ENCODE results near the gene TMEM169.

TMEM169 gene

DNA sequence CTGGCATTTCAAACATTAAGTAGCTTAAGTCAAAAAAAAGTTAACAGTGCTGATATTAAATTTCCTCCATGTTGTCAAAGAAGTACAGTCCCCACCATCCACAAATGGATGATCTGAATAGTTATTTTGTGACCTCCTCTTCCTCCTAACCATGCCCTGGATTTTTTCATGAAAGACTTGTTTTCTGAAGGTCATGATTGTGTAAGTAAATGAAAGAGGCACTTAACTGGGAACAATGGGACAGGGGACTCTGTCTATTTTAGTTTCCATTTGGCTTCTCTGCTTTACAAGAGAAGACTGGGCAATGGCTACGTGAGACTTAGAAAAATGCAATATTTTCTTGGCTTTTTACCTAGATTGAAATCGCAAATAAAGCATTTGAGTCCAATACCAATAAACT lies 32.3 kb upstream of the TMEM169 start (continued):
- TF ChIP-seq, protein P1, sequence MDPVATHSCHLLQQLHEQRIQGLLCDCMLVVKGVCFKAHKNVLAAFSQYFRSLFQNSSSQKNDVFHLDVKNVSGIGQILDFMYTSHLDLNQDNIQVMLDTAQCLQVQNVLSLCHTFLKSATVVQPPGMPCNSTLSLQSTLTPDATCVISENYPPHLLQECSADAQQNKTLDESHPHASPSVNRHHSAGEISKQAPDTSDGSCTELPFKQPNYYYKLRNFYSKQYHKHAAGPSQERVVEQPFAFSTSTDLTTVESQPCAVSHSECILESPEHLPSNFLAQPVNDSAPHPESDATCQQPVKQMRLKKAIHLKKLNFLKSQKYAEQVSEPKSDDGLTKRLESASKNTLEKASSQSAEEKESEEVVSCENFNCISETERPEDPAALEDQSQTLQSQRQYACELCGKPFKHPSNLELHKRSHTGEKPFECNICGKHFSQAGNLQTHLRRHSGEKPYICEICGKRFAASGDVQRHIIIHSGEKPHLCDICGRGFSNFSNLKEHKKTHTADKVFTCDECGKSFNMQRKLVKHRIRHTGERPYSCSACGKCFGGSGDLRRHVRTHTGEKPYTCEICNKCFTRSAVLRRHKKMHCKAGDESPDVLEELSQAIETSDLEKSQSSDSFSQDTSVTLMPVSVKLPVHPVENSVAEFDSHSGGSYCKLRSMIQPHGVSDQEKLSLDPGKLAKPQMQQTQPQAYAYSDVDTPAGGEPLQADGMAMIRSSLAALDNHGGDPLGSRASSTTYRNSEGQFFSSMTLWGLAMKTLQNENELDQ (tag by site-specific recombination; IDR thresholded peaks at IDR 0.05; ENCODE audit: low read depth) = no peak
- no peak for TF ChIP-seq OVOL3 (tag by site-specific recombination; IDR thresholded peaks at IDR 0.05)
- no peak for TF ChIP-seq PRDM1 (tag by site-specific recombination; IDR thresholded peaks at IDR 0.05)
- no peak for TF ChIP-seq YY2 (tag by site-specific recombination; IDR thresholded peaks at IDR 0.05)
- TF ChIP-seq ZNF488 (tag by site-specific recombination; IDR thresholded peaks at IDR 0.05) = no peak
- no peak for TF ChIP-seq MYNN (tag by site-specific recombination; IDR thresholded peaks at IDR 0.05; ENCODE audit: borderline replicate concordance)
- no peak for TF ChIP-seq ZNF138 (tag by site-specific recombination; IDR thresholded peaks at IDR 0.05; ENCODE audit: borderline replicate concordance)
- no peak for TF ChIP-seq ZFP69B (tag by site-specific recombination; IDR thresholded peaks at IDR 0.05)
- TF ChIP-seq ZFHX2 (tag by site-specific recombination; conservative IDR thresholded peaks at IDR 0.05) = no peak

DNA sequence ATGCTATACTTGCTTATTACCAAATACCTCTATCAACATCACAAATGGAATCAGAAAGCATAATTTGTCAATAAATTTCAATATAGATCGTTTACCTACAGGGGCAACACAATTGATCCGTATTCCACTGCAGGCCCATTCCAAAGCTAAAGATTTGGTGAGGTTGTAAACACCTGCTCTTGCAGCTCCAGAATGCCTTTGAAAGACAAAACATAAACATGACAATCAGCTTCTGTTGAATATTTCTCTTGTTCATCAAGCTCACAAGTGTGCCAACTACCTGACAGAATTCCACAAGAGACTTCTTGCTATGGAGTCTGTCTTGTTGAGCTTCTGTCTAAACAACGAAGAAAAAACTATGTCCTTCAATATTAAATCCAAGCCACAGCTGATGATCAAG lies 30.4 kb upstream of the TMEM169 start:
- ChIA-PET POLR2A (interaction anchor here (0.6 kb wide), 1 partner anchor 68 kb away, joined by 3 read pairs; no protein-coding TSS in a partner anchor), CTCF (interaction anchor here (0.8 kb wide), 1 partner anchor 18 kb away, joined by 5 read pairs; no protein-coding TSS in a partner anchor)
- TF ChIP-seq ZNF704 (tag by site-specific recombination; IDR thresholded peaks at IDR 0.05) = no peak
- no peak for TF ChIP-seq ZNF514 (tag by site-specific recombination; IDR thresholded peaks at IDR 0.05)
- no peak for TF ChIP-seq ZBTB8A (tag by site-specific recombination; IDR thresholded peaks at IDR 0.05)
- TF ChIP-seq, protein P2, sequence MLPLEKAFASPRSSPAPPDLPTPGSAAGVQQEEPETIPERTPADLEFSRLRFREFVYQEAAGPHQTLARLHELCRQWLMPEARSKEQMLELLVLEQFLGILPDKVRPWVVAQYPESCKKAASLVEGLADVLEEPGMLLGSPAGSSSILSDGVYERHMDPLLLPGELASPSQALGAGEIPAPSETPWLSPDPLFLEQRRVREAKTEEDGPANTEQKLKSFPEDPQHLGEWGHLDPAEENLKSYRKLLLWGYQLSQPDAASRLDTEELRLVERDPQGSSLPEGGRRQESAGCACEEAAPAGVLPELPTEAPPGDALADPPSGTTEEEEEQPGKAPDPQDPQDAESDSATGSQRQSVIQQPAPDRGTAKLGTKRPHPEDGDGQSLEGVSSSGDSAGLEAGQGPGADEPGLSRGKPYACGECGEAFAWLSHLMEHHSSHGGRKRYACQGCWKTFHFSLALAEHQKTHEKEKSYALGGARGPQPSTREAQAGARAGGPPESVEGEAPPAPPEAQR (tag by site-specific recombination; IDR thresholded peaks at IDR 0.05) = no peak
- no peak for TF ChIP-seq ZBTB26 (tag by site-specific recombination; optimal IDR thresholded peaks at IDR 0.05)
- TF ChIP-seq ZNF274 (IDR thresholded peaks at IDR 0.05; ENCODE audit: low read length) = no peak
- TF ChIP-seq ZNF274 (tag by site-specific recombination; IDR thresholded peaks at IDR 0.05; ENCODE audit: borderline replicate concordance) = no peak
- Histone ChIP-seq H3K36me3 (ENCODE audit: control insufficient read depth in 2 of 2, insufficient read depth in 1 of 2, low read length in 2 of 2) (peaks cover 26 to 29% of the 10 kb centered on the region in 2 experiments), H3K4me3 (ENCODE audit: low read depth, low read length) (no peak overlapping the region), H3K4me1 (ENCODE audit: control insufficient read depth, insufficient read depth, low read length) (no peaks in the 10 kb centered on the region), H3K9me3 (ENCODE audit: control insufficient read depth, insufficient read depth, low read depth, low read length) (no peaks in the 10 kb centered on the region), H3K27ac (ENCODE audit: extremely low read depth, low read depth, low read length) (no peak overlapping the region)

- Histone ChIP-seq H3K9me3 (ENCODE audit: control insufficient read depth, insufficient read depth, low read depth, low read length) (no peaks in the 10 kb centered on the region), H3K4me1 (ENCODE audit: control insufficient read depth, insufficient read depth, low read length) (no peaks in the 10 kb centered on the region), H3K27ac (ENCODE audit: extremely low read depth, low read depth, low read length) (no peak overlapping the region), H3K4me3 (ENCODE audit: low read depth, low read length) (no peak overlapping the region), H3K36me3 (ENCODE audit: control insufficient read depth in 2 of 2, insufficient read depth in 1 of 2, low read length in 2 of 2) (peaks cover 21 to 25% of the 10 kb centered on the region in 2 experiments)
- POLR2A ChIA-PET = no interaction called here
- TF ChIP-seq, protein P3, sequence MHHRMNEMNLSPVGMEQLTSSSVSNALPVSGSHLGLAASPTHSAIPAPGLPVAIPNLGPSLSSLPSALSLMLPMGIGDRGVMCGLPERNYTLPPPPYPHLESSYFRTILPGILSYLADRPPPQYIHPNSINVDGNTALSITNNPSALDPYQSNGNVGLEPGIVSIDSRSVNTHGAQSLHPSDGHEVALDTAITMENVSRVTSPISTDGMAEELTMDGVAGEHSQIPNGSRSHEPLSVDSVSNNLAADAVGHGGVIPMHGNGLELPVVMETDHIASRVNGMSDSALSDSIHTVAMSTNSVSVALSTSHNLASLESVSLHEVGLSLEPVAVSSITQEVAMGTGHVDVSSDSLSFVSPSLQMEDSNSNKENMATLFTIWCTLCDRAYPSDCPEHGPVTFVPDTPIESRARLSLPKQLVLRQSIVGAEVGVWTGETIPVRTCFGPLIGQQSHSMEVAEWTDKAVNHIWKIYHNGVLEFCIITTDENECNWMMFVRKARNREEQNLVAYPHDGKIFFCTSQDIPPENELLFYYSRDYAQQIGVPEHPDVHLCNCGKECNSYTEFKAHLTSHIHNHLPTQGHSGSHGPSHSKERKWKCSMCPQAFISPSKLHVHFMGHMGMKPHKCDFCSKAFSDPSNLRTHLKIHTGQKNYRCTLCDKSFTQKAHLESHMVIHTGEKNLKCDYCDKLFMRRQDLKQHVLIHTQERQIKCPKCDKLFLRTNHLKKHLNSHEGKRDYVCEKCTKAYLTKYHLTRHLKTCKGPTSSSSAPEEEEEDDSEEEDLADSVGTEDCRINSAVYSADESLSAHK (tag by site-specific recombination; IDR thresholded peaks at IDR 0.05) = no peak
- no peak for TF ChIP-seq ZNF501 (tag by site-specific recombination; IDR thresholded peaks at IDR 0.05)
- TF ChIP-seq ZFP37 (tag by site-specific recombination; IDR thresholded peaks at IDR 0.05) = no peak
- no peak for TF ChIP-seq HOXC10 (CRISPR knock-in tag; IDR thresholded peaks at IDR 0.05)
- no peak for TF ChIP-seq TCF7L2 (IDR thresholded peaks at IDR 0.05; ENCODE audit: borderline replicate concordance, low read depth, low read length)
- CTCF ChIA-PET = interaction anchor here (0.6 to 1.1 kb wide), 2 partner anchors 18 to 21 kb away, joined by 3 to 4 read pairs; no protein-coding TSS in a partner anchor
These were observed 29.3 kb upstream of the TMEM169 start for GRCh38 chr2:216052420-216052819.

Data from HEK293 (cell line).